HL-60 (cell line): Measurements from ENCODE around the gene RFXANK.

Source experiments
- DNase-seq, 2 experiments: peaks; one replicate each; pipeline ENCODE4 v3.0.0-alpha.2; 2010 to 2020; ENCODE audit warnings: low read depth in 1 of 2, low spot score in 1 of 2
- H3K27ac ChIP-seq: fragments of 250-450 bp; sonication (Bioruptor Pico); replicated peaks from 2 replicates; pipeline ENCODE4 v1.5.1; 2020; ENCODE audit warnings: mild to moderate bottlenecking, moderate library complexity
- H3K27me3 ChIP-seq: fragments of 250-450 bp; sonication (Bioruptor Pico); 2 replicates; pipeline ENCODE4 v1.5.1; 2021; ENCODE audit warnings: mild to moderate bottlenecking, moderate library complexity; ENCODE audit not compliant: insufficient read depth, poor library complexity, severe bottlenecking
- H3K4me3 ChIP-seq: replicated peaks from 2 replicates; pipeline ENCODE4 v1.5.1; 2011; ENCODE audit warnings: mild to moderate bottlenecking, control low read depth, low read length; ENCODE audit not compliant: insufficient read depth
- GABPA ChIP-seq: IDR thresholded peaks from 2 replicates; pipeline ENCODE4 v1.6.1; 2012; ENCODE audit warnings: low read depth
- POLR2AphosphoS5 ChIP-seq: IDR thresholded peaks from 2 replicates; pipeline ENCODE4 v1.6.1; 2012; ENCODE audit warnings: low read depth
- REST ChIP-seq: IDR thresholded peaks from 2 replicates; pipeline ENCODE4 v1.6.1; 2012; ENCODE audit warnings: low read depth; ENCODE audit not compliant: insufficient replicate concordance
- SPI1 ChIP-seq: IDR thresholded peaks from 2 replicates; pipeline ENCODE4 v1.6.1; 2012; ENCODE audit warnings: low read depth, mild to moderate bottlenecking, borderline replicate concordance
- TF ChIP-seq, protein P1 (sequence below): IDR thresholded peaks from one replicate; pipeline ENCODE4 v1.5.1; 2011; ENCODE audit warnings: low read length, control low read depth, inconsistent platforms; ENCODE audit not compliant: insufficient read depth

The RFXANK gene

DNA sequence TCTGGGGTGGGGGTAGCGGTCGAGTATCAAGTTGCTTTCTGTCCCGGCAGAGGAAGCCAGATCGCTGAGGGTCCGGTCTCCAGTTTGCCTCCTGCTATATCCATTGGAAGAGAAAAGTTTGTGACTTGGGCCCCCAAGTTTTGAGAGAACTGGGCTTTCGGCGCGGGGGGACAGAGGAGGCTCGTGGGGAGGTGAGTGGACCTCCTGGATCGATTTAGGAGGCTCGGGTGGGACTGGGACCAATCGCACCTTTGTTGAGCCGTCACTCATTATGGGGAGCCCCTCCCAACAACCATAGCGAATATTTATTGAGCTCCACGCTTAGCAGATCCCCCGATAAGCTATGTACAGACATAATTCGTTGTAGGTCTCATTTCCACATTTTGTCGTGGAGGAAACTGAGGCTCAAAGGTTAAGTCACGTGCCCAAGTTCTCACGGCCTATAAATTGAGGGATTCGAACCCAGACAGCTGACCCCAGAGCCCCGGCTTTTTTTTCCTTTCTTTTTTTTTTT, 909 bp downstream of the RFXANK start:
- DNase-seq: no peak
- Histone ChIP-seq H3K27ac (peak overlapping the region; percentile 100), H3K4me3 (peak overlapping the region; percentile 67), H3K27me3 (no peaks in the 10 kb centered on the region)
- TF ChIP-seq, protein P1, sequence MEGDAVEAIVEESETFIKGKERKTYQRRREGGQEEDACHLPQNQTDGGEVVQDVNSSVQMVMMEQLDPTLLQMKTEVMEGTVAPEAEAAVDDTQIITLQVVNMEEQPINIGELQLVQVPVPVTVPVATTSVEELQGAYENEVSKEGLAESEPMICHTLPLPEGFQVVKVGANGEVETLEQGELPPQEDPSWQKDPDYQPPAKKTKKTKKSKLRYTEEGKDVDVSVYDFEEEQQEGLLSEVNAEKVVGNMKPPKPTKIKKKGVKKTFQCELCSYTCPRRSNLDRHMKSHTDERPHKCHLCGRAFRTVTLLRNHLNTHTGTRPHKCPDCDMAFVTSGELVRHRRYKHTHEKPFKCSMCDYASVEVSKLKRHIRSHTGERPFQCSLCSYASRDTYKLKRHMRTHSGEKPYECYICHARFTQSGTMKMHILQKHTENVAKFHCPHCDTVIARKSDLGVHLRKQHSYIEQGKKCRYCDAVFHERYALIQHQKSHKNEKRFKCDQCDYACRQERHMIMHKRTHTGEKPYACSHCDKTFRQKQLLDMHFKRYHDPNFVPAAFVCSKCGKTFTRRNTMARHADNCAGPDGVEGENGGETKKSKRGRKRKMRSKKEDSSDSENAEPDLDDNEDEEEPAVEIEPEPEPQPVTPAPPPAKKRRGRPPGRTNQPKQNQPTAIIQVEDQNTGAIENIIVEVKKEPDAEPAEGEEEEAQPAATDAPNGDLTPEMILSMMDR: no peak
- TF ChIP-seq SPI1 (no peak), POLR2AphosphoS5 (no peak), GABPA (no peak), REST (no peak)

- peak overlapping the region; percentile 100 for H3K27ac ChIP-seq
- no peak for DNase-seq
- H3K4me3 ChIP-seq: peak overlapping the region; percentile 4
- TF ChIP-seq REST: no peak
- TF ChIP-seq GABPA: no peak
- TF ChIP-seq SPI1: no peak
- TF ChIP-seq, protein P1: no peak
- no peak for TF ChIP-seq POLR2AphosphoS5
- no peaks in the 10 kb centered on the region for H3K27me3 ChIP-seq
These were observed 1.9 kb downstream of the RFXANK start for GRCh38 chr19:19193926-19194325.

GRCh38 chr19:19201697-19202630, 9.9 kb downstream of the RFXANK start:
- TF ChIP-seq POLR2AphosphoS5: no peak
- TF ChIP-seq GABPA: no peak
- TF ChIP-seq REST: no peak
- TF ChIP-seq, protein P1: no peak
- TF ChIP-seq SPI1: no peak
- Histone ChIP-seq H3K27ac (peak overlapping the region; percentile 88), H3K27me3 (no peaks in the 10 kb centered on the region), H3K4me3 (peak overlapping the region; percentile 50)
- DNase-seq: no peak
